Endothelial cell of umbilical vein (primary cell): ENCODE results near the gene CLCN2. TPM values are rescaled to one million over a fixed set of nuclear protein-coding genes. Genes with fewer than 3 reads are reported as not detected.

Experiments used
- BruUV-seq: library from RNA; stranded (reverse); fragments of 400-500 nt; replicated peaks from 2 replicates; lab custom pipeline; 2021; lab: Mats Ljungman, UMichigan
- CTCF ChIA-PET: fragments of 300-600, 350-600 bp; sonication (Branson Sonifier 250); formaldehyde crosslinking; loops from one replicate; lab custom pipeline; 2021; ENCODE audit warnings: antibody characterized with exemption, inconsistent platforms; lab: Charles Lee
- POLR2A ChIA-PET: fragments of 300-600, 350-600 bp; sonication (Branson Sonifier 250); formaldehyde crosslinking; loops from one replicate; lab custom pipeline; 2021; ENCODE audit warnings: antibody characterized with exemption, inconsistent platforms; lab: Charles Lee
- DNase-seq: peaks from one replicate; pipeline ENCODE4 v3.0.0-alpha.2; 2011; ENCODE audit warnings: low read depth, low spot score
- FAIRE-seq: peaks from 2 replicates; lab custom pipeline; 2011; peaks lifted over from hg19 to GRCh38; lab: Jason Lieb, UNC
- H2AFZ ChIP-seq: 2 replicates; pipeline ENCODE4 v1.6.0; 2012; ENCODE audit warnings: low read depth, low read length, control low read depth, inconsistent platforms
- H3K27ac ChIP-seq: 2 replicates; pipeline ENCODE4 v1.5.1; 2011; ENCODE audit warnings: low read depth, mild to moderate bottlenecking, control low read depth, low read length, moderate library complexity; ENCODE audit not compliant: insufficient read depth
- H3K27me3 ChIP-seq, 2 experiments: 2 replicates each; pipeline versions ENCODE4 v1.6.0 to v1.6.1; 2011; ENCODE audit warnings: low read length in 2 of 2, mixed read lengths in 1 of 2; ENCODE audit not compliant: control insufficient read depth in 2 of 2, insufficient read depth in 2 of 2
- H3K36me3 ChIP-seq, 2 experiments: 2 replicates in 1 of 2; 3 replicates in 1 of 2; pipeline ENCODE4 v1.5.1; 2011; ENCODE audit warnings: low read length in 2 of 2, mild to moderate bottlenecking in 1 of 2, moderate library complexity in 1 of 2; ENCODE audit not compliant: control insufficient read depth in 2 of 2, insufficient read depth in 2 of 2; ENCODE audit errors: extremely low read depth in 1 of 2
- H3K4me1 ChIP-seq: 3 replicates; pipeline ENCODE4 v1.5.1; 2011; ENCODE audit warnings: mild to moderate bottlenecking, low read length; ENCODE audit not compliant: control insufficient read depth, insufficient read depth; ENCODE audit errors: extremely low read depth
- H3K4me2 ChIP-seq: 2 replicates; pipeline ENCODE4 v1.6.1; 2011; ENCODE audit warnings: low read length, control low read depth, mixed read lengths; ENCODE audit not compliant: insufficient read depth
- H3K4me3 ChIP-seq, 3 experiments: fragments of 200-600 bp in 1 of 3; sonication (generic), shearing (Covaris generic) in 1 of 3; replicated peaks in 1 of 3; 2 replicates each; pipeline ENCODE4 v1.5.1; 2011 to 2016; ENCODE audit warnings: control low read depth in 3 of 3, low read length in 3 of 3, mild to moderate bottlenecking in 2 of 3, inconsistent platforms in 1 of 3, low read depth in 1 of 3, moderate library complexity in 1 of 3; ENCODE audit not compliant: insufficient read depth in 1 of 3
- H3K79me2 ChIP-seq: 2 replicates; pipeline ENCODE4 v1.6.0; 2012; ENCODE audit warnings: low read length, inconsistent platforms; ENCODE audit not compliant: control insufficient read depth, insufficient read depth
- H3K9ac ChIP-seq: replicated peaks from 2 replicates; pipeline ENCODE3; 2011; ENCODE audit warnings: low read length, control low read depth; ENCODE audit not compliant: insufficient read depth; ENCODE audit errors: extremely low read depth
- H3K9me1 ChIP-seq: replicated peaks from 3 replicates; pipeline ENCODE4 v1.6.0; 2011; ENCODE audit warnings: mild to moderate bottlenecking, low read length; ENCODE audit not compliant: control insufficient read depth, insufficient read depth; ENCODE audit errors: extremely low read depth
- H3K9me3 ChIP-seq: replicated peaks from 2 replicates; pipeline ENCODE4 v1.5.1; 2012; ENCODE audit warnings: low read length, inconsistent platforms; ENCODE audit not compliant: control insufficient read depth, insufficient read depth
- H4K20me1 ChIP-seq: replicated peaks from 2 replicates; pipeline ENCODE3; 2011; ENCODE audit warnings: mild to moderate bottlenecking, low read length; ENCODE audit not compliant: control insufficient read depth, insufficient read depth; ENCODE audit errors: extremely low read depth
- CTCF ChIP-seq, 2 donors: IDR thresholded peaks; 1 replicate in 1 of 2; 2 replicates in 1 of 2; pipeline ENCODE4 v1.5.1; 2011; ENCODE audit warnings: low read length in 2 of 2, mild to moderate bottlenecking in 2 of 2, moderate library complexity in 2 of 2, control low read depth in 1 of 2, inconsistent platforms in 1 of 2, low read depth in 1 of 2; ENCODE audit not compliant: insufficient read depth in 1 of 2; ENCODE audit errors: extremely low read depth in 1 of 2
- EZH2 ChIP-seq: IDR thresholded peaks from 2 replicates; pipeline ENCODE4 v1.6.1; 2012; ENCODE audit warnings: borderline replicate concordance, low read depth, mild to moderate bottlenecking, moderate library complexity, low read length, inconsistent platforms; ENCODE audit not compliant: severe bottlenecking
- GATA2 ChIP-seq: IDR thresholded peaks from 2 replicates; pipeline ENCODE4 v1.7.0; 2011; ENCODE audit warnings: low read depth, mild to moderate bottlenecking, moderate library complexity, mixed read lengths, low read length; ENCODE audit not compliant: insufficient read length, insufficient read depth
- JUN ChIP-seq: IDR thresholded peaks from 2 replicates; pipeline ENCODE4 v1.6.1; 2011; ENCODE audit warnings: borderline replicate concordance, low read depth; ENCODE audit not compliant: insufficient read length, insufficient read depth
- POLR2A ChIP-seq: IDR thresholded peaks from 2 replicates; pipeline ENCODE4 v1.6.1; 2012; ENCODE audit warnings: low read depth, mild to moderate bottlenecking, control low read depth, low read length
- POLR2AphosphoS5 ChIP-seq: IDR thresholded peaks from 2 replicates; pipeline ENCODE4 v1.6.1; 2012; ENCODE audit warnings: low read depth, mild to moderate bottlenecking, control low read depth, low read length, moderate library complexity; ENCODE audit not compliant: insufficient read depth
- dilution Hi-C: fragments of 300-500 bp; cut with MboI; formaldehyde crosslinking; loops from one replicate; pipeline ENCODE4 v1.15.0; 2019; ENCODE audit warnings: low sequenced_read_pairs; ENCODE audit not compliant: extremely low pct_ligation_motif_present
- intact Hi-C: fragments of 100-400 bp; cut with micrococcal nuclease; formaldehyde crosslinking; loops from one replicate; pipeline ENCODE4 v1.10.0; 2022
- polyA plus RNA-seq, 4 experiments: library from polyadenylated mRNA; depleted of rRNA in 3 of 4; stranded (reverse) in 3 of 4; unstranded in 1 of 4; fragments of >200 nt; gene quantifications; 2 replicates each; pipeline versions ENCODE4 v1.2.1 to v1.2.3, GENCODE V29; 2011 to 2012; ENCODE audit warnings: missing spikeins in 1 of 4
- total RNA-seq: library from RNA; stranded (reverse); gene quantifications from 2 replicates; pipeline ENCODE4 v1.2.3, GENCODE V29; 2021

The CLCN2 gene
- total and polyA plus RNA-seq, 2 donors (not counting 3 experiments of a cell fraction or from before 2014, with no cell fraction given), result 3.5 to 6.5 TPM

DNA sequence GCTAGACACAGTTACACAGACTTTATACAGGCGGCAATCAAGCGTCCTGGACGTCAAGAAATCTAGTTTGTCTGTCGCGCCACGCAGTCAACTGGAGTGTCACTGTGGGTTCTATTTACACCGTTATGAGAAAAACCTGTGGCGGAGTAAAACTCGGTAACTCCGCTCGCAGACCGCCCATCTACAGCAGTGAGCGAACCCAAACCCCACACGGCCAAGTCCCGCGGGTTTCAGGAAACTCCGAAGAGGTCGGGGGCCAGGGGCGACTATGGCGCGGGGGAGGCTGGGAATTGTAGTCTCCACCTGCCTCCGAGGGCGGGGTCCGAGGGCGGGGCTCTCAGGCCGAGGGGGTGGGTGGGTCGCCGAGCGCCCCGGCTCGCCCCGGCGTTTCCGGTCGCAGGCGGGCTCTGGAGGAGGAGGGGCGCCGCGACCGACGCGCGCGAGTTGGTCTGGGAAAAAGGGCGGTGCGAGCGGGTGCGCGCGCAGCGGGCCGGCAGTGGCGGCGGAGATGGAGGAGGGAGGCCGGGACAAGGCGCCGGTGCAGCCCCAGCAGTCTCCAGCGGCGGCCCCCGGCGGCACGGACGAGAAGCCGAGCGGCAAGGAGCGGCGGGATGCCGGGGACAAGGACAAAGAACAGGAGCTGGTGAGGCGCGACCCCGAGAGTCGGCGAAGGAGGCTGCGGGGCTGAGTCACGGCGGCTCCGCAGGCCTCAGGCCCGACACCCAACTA is 62.5 kb downstream of the CLCN2 start, which contains the start of gene PSMD2:
PSMD2 (plus strand) TSS at position 483 of the 729 bp plus-strand sequence; CDS start at position 509, 26 bp downstream.
- dilution Hi-C loops, result no loop called here
- TF ChIP-seq POLR2AphosphoS5, result peak; percentile 87
- TF ChIP-seq EZH2, result no peak
- peak; percentile 85 for TF ChIP-seq POLR2A
- Histone ChIP-seq H3K9ac (peak within 1 kb of the TSS; percentile 90), H3K9me3 (no peaks in the 10 kb centered on the region), H3K9me1 (no peaks in the 10 kb centered on the region), H3K36me3 (peaks cover 22 to 24% of the 10 kb centered on the region in 2 experiments), H4K20me1 (no peaks in the 10 kb centered on the region), H3K27me3 (peaks cover 0 to 3% of the 10 kb centered on the region in 2 experiments), H3K4me3 (peak within 1 kb of the TSS; percentile 71 to 89 (median 88)), H3K4me2 (peak within 1 kb of the TSS; percentile 90), H2AFZ (peak within 1 kb of the TSS; percentile 99), H3K4me1 (peaks cover 13% of the 10 kb centered on the region), H3K79me2 (peaks cover 46% of the 10 kb centered on the region), H3K27ac (peak within 1 kb of the TSS; percentile 70)
- intact Hi-C loops, result loop anchor here (1.0 to 2.0 kb wide), 5 partner anchors 15 to 125 kb away; partner anchors contain the start of genes AP2M1, EEF1AKMT4 and EIF4G1
- DNase-seq (peak; percentile 96), FAIRE-seq (peak; percentile 94)
- CTCF ChIA-PET, result interaction anchor here (1.0 to 1.4 kb wide), 2 partner anchors 39 to 403 kb away, joined by 3 to 4 read pairs; no protein-coding TSS in a partner anchor
- no TSS peak for BruUV-seq
- POLR2A ChIA-PET, result no interaction called here

DNA sequence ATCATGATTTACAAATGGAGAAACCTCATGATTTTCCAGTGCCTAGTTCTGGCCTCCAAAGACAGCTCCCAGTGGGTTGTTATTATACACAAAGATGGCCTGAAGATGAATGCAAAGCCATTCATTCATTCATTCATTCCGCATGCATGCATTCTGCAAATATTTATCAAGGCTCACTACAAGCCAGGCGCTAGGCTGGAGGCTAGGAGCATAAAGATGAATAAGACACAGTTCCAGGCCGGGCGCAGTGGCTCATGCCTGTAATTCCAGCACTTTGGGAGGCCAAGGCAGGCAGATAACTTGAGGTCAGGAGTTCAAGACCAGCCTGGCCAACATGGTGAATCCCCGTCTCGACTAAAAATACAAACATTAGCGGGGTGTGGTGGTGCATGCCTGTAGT is 64.8 kb downstream of the CLCN2 start:
- no peaks in the 10 kb centered on the region for H3K9me3 ChIP-seq
- CTCF ChIA-PET, result interaction anchor here (0.7 kb wide), 1 partner anchor 19 kb away, joined by 3 read pairs; no protein-coding TSS in a partner anchor

More for the DNA sequence above, 64.8 kb downstream of the CLCN2 start:
- DNase-seq (no peak), FAIRE-seq (no peak)
- Histone ChIP-seq H3K27ac (no peak overlapping the region), H3K27me3 (peaks cover 0 to 3% of the 10 kb centered on the region in 2 experiments), H3K9me1 (no peaks in the 10 kb centered on the region), H3K4me1 (peaks cover 13% of the 10 kb centered on the region), H3K4me3 (no peak overlapping the region), H3K36me3 (peaks cover 3 to 4% of the 10 kb centered on the region in 2 experiments), H4K20me1 (no peaks in the 10 kb centered on the region), H3K4me2 (no peak overlapping the region), H3K9ac (no peak overlapping the region), H3K79me2 (peaks cover 24% of the 10 kb centered on the region), H2AFZ (no peak overlapping the region)
- intact Hi-C loops (no loop called here), dilution Hi-C loops (no loop called here)
- TF ChIP-seq GATA2 (no peak), JUN (no peak), CTCF (IDR thresholded peaks at IDR 0.05; ENCODE audit: extremely low read depth in 1 of 2, insufficient read depth in 1 of 2, low read depth in 1 of 2, low read length in 2 of 2) (no peak), POLR2A (no peak), POLR2AphosphoS5 (no peak)
- POLR2A ChIA-PET, result interaction anchor here (0.7 kb wide), 1 partner anchor 120 kb away, joined by 4 read pairs; no protein-coding TSS in a partner anchor
- no TSS peak for BruUV-seq
